GM12874 (cell line): Measurements from ENCODE around the gene PITPNC1.

Experiments used
- TF ChIP-seq, protein P1 (sequence below): IDR thresholded peaks from 2 replicates; pipeline ENCODE4 v1.5.1; 2011; ENCODE audit warnings: low read depth, mild to moderate bottlenecking, control low read depth, low read length, moderate library complexity; ENCODE audit not compliant: insufficient read depth

PITPNC1 gene

DNA sequence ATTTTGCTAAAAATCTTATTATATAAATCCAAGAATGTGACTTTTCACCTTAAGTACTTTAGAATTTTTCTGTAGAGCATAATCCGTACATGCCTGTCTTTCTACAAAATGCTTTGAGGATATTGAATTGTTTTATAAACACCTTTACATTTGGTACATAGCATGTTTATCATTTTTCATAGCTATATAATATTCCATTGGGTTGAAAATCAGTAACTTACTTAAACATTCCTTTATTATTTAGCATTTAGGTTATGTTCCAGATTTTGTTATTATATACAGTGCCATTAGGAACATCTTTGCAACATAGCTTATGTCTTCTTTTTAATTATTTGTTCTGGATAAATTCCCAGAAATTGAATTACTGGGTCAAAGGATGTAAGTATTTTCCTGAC, 323.6 kb downstream of the PITPNC1 start:
- TF ChIP-seq, protein P1, sequence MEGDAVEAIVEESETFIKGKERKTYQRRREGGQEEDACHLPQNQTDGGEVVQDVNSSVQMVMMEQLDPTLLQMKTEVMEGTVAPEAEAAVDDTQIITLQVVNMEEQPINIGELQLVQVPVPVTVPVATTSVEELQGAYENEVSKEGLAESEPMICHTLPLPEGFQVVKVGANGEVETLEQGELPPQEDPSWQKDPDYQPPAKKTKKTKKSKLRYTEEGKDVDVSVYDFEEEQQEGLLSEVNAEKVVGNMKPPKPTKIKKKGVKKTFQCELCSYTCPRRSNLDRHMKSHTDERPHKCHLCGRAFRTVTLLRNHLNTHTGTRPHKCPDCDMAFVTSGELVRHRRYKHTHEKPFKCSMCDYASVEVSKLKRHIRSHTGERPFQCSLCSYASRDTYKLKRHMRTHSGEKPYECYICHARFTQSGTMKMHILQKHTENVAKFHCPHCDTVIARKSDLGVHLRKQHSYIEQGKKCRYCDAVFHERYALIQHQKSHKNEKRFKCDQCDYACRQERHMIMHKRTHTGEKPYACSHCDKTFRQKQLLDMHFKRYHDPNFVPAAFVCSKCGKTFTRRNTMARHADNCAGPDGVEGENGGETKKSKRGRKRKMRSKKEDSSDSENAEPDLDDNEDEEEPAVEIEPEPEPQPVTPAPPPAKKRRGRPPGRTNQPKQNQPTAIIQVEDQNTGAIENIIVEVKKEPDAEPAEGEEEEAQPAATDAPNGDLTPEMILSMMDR, result no peak

DNA sequence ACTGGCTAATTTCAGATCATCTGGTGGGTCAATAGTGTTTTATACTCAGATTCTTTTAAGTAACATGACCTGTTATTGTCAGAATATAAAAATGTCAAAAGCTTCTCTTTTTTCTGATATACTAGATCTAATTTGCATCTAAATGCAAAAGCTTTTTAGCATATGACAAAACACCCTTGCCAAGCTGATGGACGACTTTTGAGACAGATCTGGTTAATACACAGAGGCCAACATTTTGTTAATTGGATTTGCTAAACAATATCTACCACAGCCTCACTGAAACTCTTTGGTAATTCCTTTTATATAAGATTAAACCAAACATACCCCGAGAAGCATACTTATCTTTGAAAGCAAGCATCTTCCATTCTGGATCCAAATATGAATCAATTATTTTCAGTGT, 330.4 kb downstream of the PITPNC1 start:
- TF ChIP-seq, protein P1, result no peak

DNA sequence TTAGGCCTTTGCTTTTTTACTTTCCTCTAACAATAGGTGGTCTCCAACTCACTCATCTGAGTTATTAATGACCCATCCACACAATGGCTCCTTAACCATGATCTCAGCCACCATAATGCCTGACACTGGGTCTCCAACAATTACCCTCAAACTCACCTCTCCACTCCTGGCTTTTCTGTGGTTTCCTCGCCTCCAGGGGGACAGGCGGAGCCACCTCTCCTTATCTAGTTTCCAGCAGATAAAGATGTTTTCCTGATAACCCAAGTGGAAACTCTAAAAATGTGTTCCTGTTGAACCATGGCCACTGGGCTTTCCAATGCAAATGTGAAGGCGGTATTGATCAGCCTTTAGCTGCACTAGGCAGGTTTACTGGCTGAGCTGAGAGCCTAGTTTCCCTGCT, 331.3 kb downstream of the PITPNC1 start:
- TF ChIP-seq, protein P1, result no peak

DNA sequence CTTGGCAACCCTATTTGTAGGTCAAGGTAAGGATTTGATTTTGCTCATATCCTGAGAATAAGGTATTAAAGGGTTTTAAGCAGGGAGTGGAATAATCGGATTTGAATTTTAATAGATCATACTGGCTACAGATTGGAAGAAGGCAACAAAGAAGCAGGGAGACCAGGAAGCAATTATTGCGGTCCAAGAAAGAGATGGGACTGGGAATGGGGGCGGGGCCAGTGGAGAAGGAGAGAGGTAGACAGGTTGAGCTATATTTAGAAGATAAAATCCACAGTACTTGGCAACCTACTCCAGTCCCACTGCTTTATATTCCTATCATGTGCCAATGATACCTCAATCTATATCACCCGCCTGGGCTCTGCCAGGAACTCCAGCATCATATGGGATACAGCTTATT, 334.8 kb downstream of the PITPNC1 start:
- TF ChIP-seq, protein P1, result no peak

DNA sequence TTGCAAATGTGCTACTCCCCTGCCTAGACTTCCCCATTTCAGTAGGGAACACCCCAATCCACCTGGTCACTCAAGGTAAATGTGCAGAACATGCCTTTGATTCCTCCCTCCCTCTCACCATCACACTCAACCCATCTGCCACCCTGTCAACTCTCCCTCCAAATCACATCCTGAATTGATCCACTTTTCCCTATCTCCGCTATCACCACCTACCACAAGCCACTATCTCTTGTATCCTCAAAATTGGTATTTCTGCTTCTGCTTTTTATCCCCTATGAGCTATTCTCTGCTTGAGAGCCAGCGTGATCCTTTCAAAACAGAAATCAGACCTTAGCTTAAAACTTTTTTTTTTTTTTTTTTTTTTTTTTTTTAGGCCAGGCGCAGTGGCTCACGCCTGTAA, 335.3 kb downstream of the PITPNC1 start:
- TF ChIP-seq, protein P1, result no peak

DNA sequence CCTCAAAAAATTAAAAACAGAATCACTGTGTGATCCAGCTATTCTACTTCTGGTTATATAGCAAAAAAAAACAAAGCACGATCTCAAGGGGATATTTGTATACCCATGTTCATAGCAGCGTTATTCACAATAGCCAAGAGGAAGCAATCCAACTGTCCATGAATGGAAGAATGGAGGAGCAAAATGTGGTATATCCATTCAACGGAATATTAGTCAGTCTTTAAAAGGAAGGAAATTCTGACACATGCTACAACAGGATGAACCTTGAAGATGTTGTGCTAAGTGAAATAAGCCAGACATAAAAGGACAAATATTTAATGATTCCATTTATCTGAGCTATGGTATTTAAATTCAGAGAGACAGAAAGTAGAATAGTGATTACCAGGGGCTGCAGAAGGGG, 336.1 kb downstream of the PITPNC1 start:
- TF ChIP-seq, protein P1, result no peak

DNA sequence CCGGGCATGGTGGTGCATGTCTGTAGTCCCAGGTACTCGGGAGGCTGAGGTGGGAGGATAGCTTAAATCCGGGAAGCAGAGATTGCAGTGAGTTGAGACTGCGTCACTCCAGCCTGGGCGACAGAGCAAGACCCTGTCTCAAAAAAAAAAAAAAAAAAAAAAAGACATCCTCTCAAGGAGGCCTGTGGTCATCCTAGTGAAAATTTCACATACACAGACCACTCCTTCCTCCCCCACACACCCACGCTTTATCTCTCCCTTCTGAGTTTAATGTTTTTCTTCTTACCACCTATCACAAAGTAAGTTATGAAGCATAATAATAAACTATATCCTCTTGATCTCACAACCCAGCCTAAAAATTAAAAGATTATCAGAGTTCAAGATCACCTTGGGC, 339.3 kb downstream of the PITPNC1 start:
- TF ChIP-seq, protein P1, result no peak

DNA sequence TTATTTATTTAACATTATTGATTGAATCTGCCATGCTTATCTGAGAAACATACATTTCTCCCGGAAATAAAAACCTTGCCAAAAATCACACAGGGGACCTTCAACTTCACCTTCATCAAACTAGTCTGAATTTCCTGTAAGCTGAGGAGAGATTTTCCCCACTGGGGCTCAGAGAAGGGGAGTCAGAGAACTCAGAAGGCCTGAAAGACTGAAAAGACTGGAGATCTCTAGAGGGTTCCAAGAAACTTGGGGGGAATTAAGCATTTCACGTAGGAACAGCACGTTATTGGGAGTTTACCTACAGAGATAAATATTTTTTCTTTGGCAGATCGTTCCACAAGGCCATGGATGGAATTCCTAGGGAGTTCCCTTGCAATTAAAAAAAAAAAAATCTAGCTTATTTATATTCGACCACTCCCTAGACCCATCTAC, 340.1 kb downstream of the PITPNC1 start:
- TF ChIP-seq, protein P1, result no peak
